Karpas-422 (cell line): ENCODE results near the gene FRAS1. TPM values are rescaled to one million over a fixed set of nuclear protein-coding genes. Genes with fewer than 3 reads are reported as not detected.
"Not testable (repeated sequence)": the region's sequence is repeated elsewhere in the genome, so short reads cannot be mapped to it uniquely, and the experiment has no call there.

Experiments
- DNase-seq: peaks from one replicate; pipeline ENCODE4 v3.0.0-alpha.2; 2015
- H2AFZ ChIP-seq: fragments of 200-600 bp; sonication (generic); 2 replicates; pipeline ENCODE4 v1.6.1; 2014; ENCODE audit warnings: antibody characterized with exemption, low read length, mixed read lengths
- H3K27ac ChIP-seq: fragments of 200-600 bp; sonication (generic); 2 replicates; pipeline ENCODE4 v1.5.1; 2014; ENCODE audit warnings: mild to moderate bottlenecking, low read length, moderate library complexity
- H3K27me3 ChIP-seq: fragments of 200-600 bp; sonication (generic); 2 replicates; pipeline ENCODE4 v1.6.1; 2014; ENCODE audit warnings: low read length, mixed read lengths
- H3K36me3 ChIP-seq: fragments of 200-600 bp; sonication (generic); 2 replicates; pipeline ENCODE4 v1.6.1; 2014; ENCODE audit warnings: low read length, mixed read lengths; ENCODE audit not compliant: insufficient read depth
- H3K4me1 ChIP-seq: fragments of 200-600 bp; sonication (generic); 2 replicates; pipeline ENCODE4 v1.6.1; 2014; ENCODE audit warnings: mild to moderate bottlenecking, low read length, mixed read lengths
- H3K4me2 ChIP-seq: fragments of 200-600 bp; sonication (generic); 2 replicates; pipeline ENCODE4 v1.6.1; 2014; ENCODE audit warnings: low read length, low read depth, mild to moderate bottlenecking; ENCODE audit not compliant: poor library complexity, severe bottlenecking
- H3K4me3 ChIP-seq: fragments of 200-600 bp; sonication (generic); 2 replicates; pipeline ENCODE4 v1.5.1; 2014; ENCODE audit warnings: mild to moderate bottlenecking, antibody characterized with exemption, low read length, mixed read lengths
- H3K79me2 ChIP-seq: fragments of 200-600 bp; sonication (generic); 2 replicates; pipeline ENCODE4 v1.6.1; 2014; ENCODE audit warnings: mild to moderate bottlenecking, low read length, mixed read lengths
- H3K9ac ChIP-seq: fragments of 200-600 bp; sonication (generic); 2 replicates; pipeline ENCODE4 v1.6.0; 2014; ENCODE audit warnings: low read length
- H3K9me2 ChIP-seq: fragments of 200-600 bp; sonication (generic), shearing (Covaris generic); replicated peaks from 2 replicates; pipeline ENCODE4 v1.6.0; 2014; ENCODE audit warnings: mild to moderate bottlenecking, low read length, moderate library complexity; ENCODE audit not compliant: insufficient read depth
- H3K9me3 ChIP-seq: fragments of 300-700, 200-600 bp; sonication (generic); 2 replicates; pipeline ENCODE4 v1.6.1; 2014; ENCODE audit warnings: low read length, mixed read lengths
- H4K20me1 ChIP-seq: fragments of 200-600 bp; sonication (generic); 2 replicates; pipeline ENCODE4 v1.6.1; 2014; ENCODE audit warnings: mild to moderate bottlenecking, antibody characterized with exemption, low read length, low read depth; ENCODE audit not compliant: insufficient read depth
- total RNA-seq: library from RNA; depleted of rRNA; stranded (reverse); fragments of >200 nt; shearing (Covaris generic); gene quantifications from 2 replicates; pipeline ENCODE4 v1.2.3, GENCODE V29; 2014; ENCODE audit warnings: low replicate concordance

The FRAS1 gene
- total RNA-seq, 1 experiment from 2014 or later = not detected

GRCh38 chr4:78534286-78534955 lies 477.3 kb downstream of the FRAS1 start:
- no peak overlapping the region for H3K4me2 ChIP-seq
- no peaks in the 10 kb centered on the region for H3K79me2 ChIP-seq
- no peak overlapping the region for H3K9ac ChIP-seq
- no peak overlapping the region for H3K27ac ChIP-seq
- no peaks in the 10 kb centered on the region for H3K9me3 ChIP-seq
- no peaks in the 10 kb centered on the region for H3K9me2 ChIP-seq
- H2AFZ ChIP-seq = no peak overlapping the region
- H3K27me3 ChIP-seq = no peaks in the 10 kb centered on the region
- no peak overlapping the region for H3K4me3 ChIP-seq
- no peak for DNase-seq
- H3K4me1 ChIP-seq = no peaks in the 10 kb centered on the region
- no peaks in the 10 kb centered on the region for H4K20me1 ChIP-seq
- no peaks in the 10 kb centered on the region for H3K36me3 ChIP-seq

DNA sequence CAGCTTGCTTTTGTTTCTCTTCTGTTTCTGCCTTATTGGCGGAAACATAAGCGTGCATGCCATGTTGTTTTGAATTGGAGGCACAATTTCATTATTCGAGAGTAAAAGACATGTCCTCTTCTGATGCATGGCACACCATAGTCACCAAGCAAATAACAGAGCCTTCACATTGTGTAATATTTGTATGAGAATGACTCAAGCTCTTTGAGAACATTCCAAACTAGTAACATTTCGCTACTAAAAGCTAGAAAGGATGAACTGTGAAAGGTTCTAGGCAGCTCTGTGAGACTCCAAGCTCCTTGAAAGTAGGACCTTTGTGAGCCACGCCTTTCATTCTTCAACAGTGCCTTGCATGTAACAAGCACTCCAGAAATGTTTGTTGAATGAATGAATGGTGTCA lies 485.2 kb downstream of the FRAS1 start:
- no peak for DNase-seq
- no peak overlapping the region for H2AFZ ChIP-seq
- no peak overlapping the region for H3K4me2 ChIP-seq
- no peak overlapping the region for H3K27ac ChIP-seq
- no peaks in the 10 kb centered on the region for H4K20me1 ChIP-seq
- no peaks in the 10 kb centered on the region for H3K9me3 ChIP-seq
- H3K27me3 ChIP-seq = no peaks in the 10 kb centered on the region
- no peaks in the 10 kb centered on the region for H3K79me2 ChIP-seq
- H3K4me1 ChIP-seq = no peaks in the 10 kb centered on the region
- H3K9ac ChIP-seq = no peak overlapping the region
- H3K9me2 ChIP-seq = no peaks in the 10 kb centered on the region
- no peaks in the 10 kb centered on the region for H3K36me3 ChIP-seq
- H3K4me3 ChIP-seq = no peak overlapping the region

GRCh38 chr4:78543424-78544125 lies 486.5 kb downstream of the FRAS1 start:
- Histone ChIP-seq H3K27ac (no peak overlapping the region), H3K4me2 (no peak overlapping the region), H3K4me3 (no peak overlapping the region), H3K36me3 (no peaks in the 10 kb centered on the region), H3K79me2 (no peaks in the 10 kb centered on the region), H2AFZ (no peak overlapping the region), H3K9ac (no peak overlapping the region), H3K9me3 (no peaks in the 10 kb centered on the region), H3K9me2 (no peaks in the 10 kb centered on the region), H3K27me3 (no peaks in the 10 kb centered on the region), H4K20me1 (no peaks in the 10 kb centered on the region), H3K4me1 (no peaks in the 10 kb centered on the region)
- DNase-seq = no peak

DNA sequence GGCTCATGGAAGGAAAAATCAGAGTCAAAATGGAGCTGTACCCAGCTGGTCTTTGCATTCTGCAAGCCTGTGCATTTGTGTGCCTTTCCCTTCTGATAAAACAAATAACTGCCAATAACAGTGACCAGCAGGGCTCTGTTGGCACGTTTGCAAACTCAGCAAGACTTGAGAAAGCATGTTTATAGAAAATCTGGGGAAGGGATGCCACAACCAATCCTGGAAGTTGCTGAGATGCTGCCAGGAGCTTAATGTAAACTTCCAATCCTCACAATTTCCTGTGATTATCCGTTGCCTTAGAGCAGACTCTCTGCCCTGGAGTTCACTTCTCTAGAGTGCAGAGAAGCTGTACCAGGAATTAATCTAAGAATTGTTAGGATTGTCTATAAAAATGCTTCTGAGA lies 487.6 kb downstream of the FRAS1 start:
- Histone ChIP-seq H3K27ac (no peak overlapping the region), H3K4me2 (no peak overlapping the region), H3K9me2 (no peaks in the 10 kb centered on the region), H3K36me3 (no peaks in the 10 kb centered on the region), H4K20me1 (no peaks in the 10 kb centered on the region), H2AFZ (no peak overlapping the region), H3K79me2 (no peaks in the 10 kb centered on the region), H3K27me3 (no peaks in the 10 kb centered on the region), H3K4me1 (no peaks in the 10 kb centered on the region), H3K9ac (no peak overlapping the region), H3K9me3 (no peaks in the 10 kb centered on the region), H3K4me3 (no peak overlapping the region)
- no peak for DNase-seq

- Histone ChIP-seq H3K36me3 (no peaks in the 10 kb centered on the region), H3K4me2 (no peak overlapping the region), H4K20me1 (no peaks in the 10 kb centered on the region), H3K27me3 (no peaks in the 10 kb centered on the region), H3K4me3 (no peak overlapping the region), H3K4me1 (no peaks in the 10 kb centered on the region), H2AFZ (no peak overlapping the region), H3K9ac (no peak overlapping the region), H3K79me2 (no peaks in the 10 kb centered on the region), H3K27ac (no peak overlapping the region), H3K9me2 (no peaks in the 10 kb centered on the region), H3K9me3 (no peaks in the 10 kb centered on the region)
- DNase-seq = no peak
Observed at GRCh38 chr4:78545275-78546246, 488.4 kb downstream of the FRAS1 start.

DNA sequence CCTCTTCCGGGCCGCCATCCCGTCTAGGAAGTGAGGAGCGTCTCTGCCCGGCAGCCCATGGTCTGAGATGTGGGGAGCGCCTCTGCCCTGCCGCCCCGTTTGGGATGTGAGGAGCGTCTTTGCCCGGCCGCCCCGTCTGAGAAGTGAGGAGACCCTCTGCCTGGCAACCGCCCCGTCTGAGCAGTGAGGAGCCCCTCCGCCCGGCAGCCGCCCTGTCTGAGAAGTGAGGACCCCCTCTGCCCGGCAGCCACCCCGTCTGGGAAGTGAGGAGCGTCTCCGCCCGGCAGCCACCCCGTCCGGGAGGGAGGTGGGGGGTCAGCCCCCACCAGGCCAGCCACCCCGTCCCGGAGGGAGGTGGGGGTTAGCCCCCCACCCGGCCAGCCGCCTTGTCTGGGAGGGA lies 490.8 kb downstream of the FRAS1 start:
- H3K9ac ChIP-seq, DNase-seq, H3K79me2 ChIP-seq, H3K36me3 ChIP-seq, H3K4me3 ChIP-seq, H3K4me1 ChIP-seq, H3K27me3 ChIP-seq, H3K9me3 ChIP-seq, H3K27ac ChIP-seq, H2AFZ ChIP-seq, H3K4me2 ChIP-seq, H4K20me1 ChIP-seq, H3K9me2 ChIP-seq: not testable (repeated sequence)

DNA sequence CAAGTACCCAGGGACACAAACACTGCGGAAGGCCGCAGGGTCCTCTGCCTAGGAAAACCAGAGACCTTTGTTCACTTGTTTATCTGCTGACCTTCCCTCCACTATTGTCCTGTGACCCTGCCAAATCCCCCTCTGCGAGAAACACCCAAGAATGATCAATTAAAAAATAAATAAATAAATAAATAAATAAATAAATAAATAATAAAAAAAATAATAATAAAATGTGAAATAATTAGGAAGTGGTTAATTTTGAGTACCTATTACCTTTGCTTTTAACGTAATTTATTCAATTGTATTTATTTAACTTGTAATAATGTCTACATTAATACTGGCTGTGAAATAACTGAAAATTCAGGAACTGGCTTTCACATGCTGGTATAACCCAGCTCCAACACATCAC lies 491.8 kb downstream of the FRAS1 start:
- H3K79me2 ChIP-seq, H3K4me3 ChIP-seq, H3K36me3 ChIP-seq, H2AFZ ChIP-seq, H3K4me1 ChIP-seq, H3K27me3 ChIP-seq, H3K9me2 ChIP-seq, H3K9me3 ChIP-seq, H3K27ac ChIP-seq, H3K9ac ChIP-seq, DNase-seq, H3K4me2 ChIP-seq, H4K20me1 ChIP-seq: not testable (repeated sequence)
